Esophagus muscularis mucosa (tissue), 4 donors: ENCODE data around the gene SEC61B. TPM values are rescaled to one million over a fixed set of nuclear protein-coding genes. Genes with fewer than 3 reads are reported as not detected.

ENCODE experiments used
- DNase-seq: peaks from one replicate; pipeline ENCODE4 v3.0.0-alpha.2; 2017; ENCODE audit errors: extremely low spot score
- H3K27ac ChIP-seq, 4 donors: fragments of 200-600 bp; sonication (generic); replicated peaks in 1 of 4; 1 replicate in 3 of 4; 2 replicates in 1 of 4; pipeline ENCODE4 v1.5.1; 2016 to 2019; ENCODE audit warnings: mild to moderate bottlenecking in 1 of 4
- H3K27me3 ChIP-seq, 4 donors: fragments of 200-600 bp; sonication (generic); one replicate each; pipeline versions ENCODE4 v1.5.1 to v1.6.0; 2016 to 2019
- H3K36me3 ChIP-seq, 4 donors: fragments of 200-600 bp; sonication (generic); one replicate each; pipeline ENCODE4 v1.5.1; 2016 to 2019
- H3K4me1 ChIP-seq, 4 donors: fragments of 200-600 bp; sonication (generic); one replicate each; pipeline ENCODE4 v1.5.1; 2016 to 2019
- H3K4me3 ChIP-seq, 4 donors: fragments of 200-600 bp; sonication (generic); 1 replicate in 2 of 4; 2 replicates in 2 of 4; pipeline ENCODE4 v1.5.1; 2016 to 2019; ENCODE audit warnings: mild to moderate bottlenecking in 4 of 4, moderate library complexity in 1 of 4
- H3K9me3 ChIP-seq, 4 donors: fragments of 200-600 bp; sonication (generic); 1 replicate in 3 of 4; 2 replicates in 1 of 4; pipeline ENCODE4 v1.5.1; 2016 to 2019
- CTCF ChIP-seq, 3 experiments: fragments of 200-600 bp in 2 of 3; fragments of 450-650 bp in 1 of 3; sonication (generic) in 2 of 3; IDR thresholded peaks; one replicate each; pipeline ENCODE4 v1.5.1; 2017 to 2019; ENCODE audit warnings: antibody characterized with exemption in 3 of 3, mild to moderate bottlenecking in 2 of 3, moderate library complexity in 1 of 3
- EP300 ChIP-seq: sonication (generic); formaldehyde crosslinking; IDR thresholded peaks from one replicate; pipeline ENCODE4 v1.6.1; 2017; ENCODE audit warnings: antibody characterized with exemption
- POLR2A ChIP-seq: fragments of 450-650 bp; IDR thresholded peaks from one replicate; pipeline ENCODE4 v1.6.1; 2017; ENCODE audit warnings: antibody characterized with exemption, moderate library complexity, mild to moderate bottlenecking, low read depth
- POLR2AphosphoS5 ChIP-seq, 2 donors: sonication (generic); formaldehyde crosslinking; IDR thresholded peaks; one replicate each; pipeline ENCODE4 v1.6.1; 2017; ENCODE audit warnings: antibody characterized with exemption in 2 of 2
- WGBS: methylation state at CpG from one replicate; pipeline ENCODE4 v1.1.5; 2018; 5-methylcytosine and 5-hydroxymethylcytosine counted together
- intact Hi-C: fragments of 100-400 bp; cut with DNase I; formaldehyde crosslinking; loops from one replicate; pipeline ENCODE4 v1.15.1; 2023
- total RNA-seq, 4 donors: library from RNA; depleted of rRNA; stranded (reverse); fragments of >200 nt; gene quantifications; one replicate each; pipeline versions ENCODE4 v1.1.0 to v1.2.1, GENCODE V29; 2016

SEC61B gene
- total RNA-seq, 4 donors from 2014 or later: 53.6 to 67.9 (median 62.9) TPM

GRCh38 chr9:99220011-99220410 is 2.1 kb upstream of the SEC61B start:
- no peak for DNase-seq
- WGBS: 75% methylated on average over 4 of the region's 4 CpGs
- Histone ChIP-seq H3K9me3 (no peaks in the 10 kb centered on the region), H3K27ac (no peak overlapping the region), H3K36me3 (peaks cover 0 to 20% (median 11%) of the 10 kb centered on the region in 4 donors), H3K27me3 (no peaks in the 10 kb centered on the region), H3K4me1 (peaks cover 50 to 60% (median 54%) of the 10 kb centered on the region in 4 donors), H3K4me3 (peak overlapping the region in 2 of 4 donors; percentile 77 to 88)
- TF ChIP-seq POLR2AphosphoS5 (IDR thresholded peaks at IDR 0.05) (no peak), CTCF (IDR thresholded peaks at IDR 0.05) (no peak), POLR2A (no peak), EP300 (no peak)
- intact Hi-C loops: loop anchor here (5.0 kb wide), 1 partner anchor 37 kb away; no protein-coding TSS in a partner anchor

DNA sequence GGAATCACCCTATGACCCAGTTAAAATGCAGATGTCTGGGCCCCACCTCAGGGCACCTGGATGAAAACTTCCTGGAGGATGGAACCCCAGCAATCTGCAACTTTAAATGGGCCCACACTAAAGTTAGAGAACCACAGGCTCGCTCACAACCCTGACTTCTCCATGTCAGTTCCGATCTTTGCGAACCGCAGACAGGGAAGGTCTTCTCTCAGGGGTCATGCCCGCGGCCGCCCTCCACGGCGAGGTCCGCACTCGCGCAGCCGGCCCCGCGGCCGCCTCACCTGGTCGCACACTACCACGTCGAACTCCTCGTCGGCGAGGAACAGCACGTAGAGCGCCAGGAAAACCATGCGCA is 839 bp upstream of the SEC61B start:
- intact Hi-C loops: loop anchor here (5.0 kb wide), 1 partner anchor 36 kb away; no protein-coding TSS in a partner anchor
- peaks cover 62 to 72% (median 66%) of the 10 kb centered on the region in 4 donors for H3K4me1 ChIP-seq
- WGBS: 0% methylated on average over 15 of the region's 25 CpGs

GRCh38 chr9:99222416-99223270 is 561 bp downstream of the SEC61B start:
- peaks cover 0 to 32% (median 16%) of the 10 kb centered on the region in 4 donors for H3K36me3 ChIP-seq
- no peaks in the 10 kb centered on the region for H3K9me3 ChIP-seq
- no peaks in the 10 kb centered on the region for H3K27me3 ChIP-seq
- WGBS: 11% methylated on average over 19 of the region's 30 CpGs
- intact Hi-C loops: loop anchor here (5.0 kb wide), 1 partner anchor 35 kb away; no protein-coding TSS in a partner anchor
- TF ChIP-seq POLR2AphosphoS5 (IDR thresholded peaks at IDR 0.05): no peak
- peak; percentile 52 for TF ChIP-seq POLR2A
- peak overlapping the region; percentile 77 to 88 (median 83) for H3K4me3 ChIP-seq
- peak overlapping the region; percentile 87 to 93 (median 90) for H3K27ac ChIP-seq
- DNase-seq: no peak
- peaks cover 60 to 77% (median 70%) of the 10 kb centered on the region in 4 donors for H3K4me1 ChIP-seq

More for the DNA sequence above, 839 bp upstream of the SEC61B start:
- Histone ChIP-seq H3K4me3 (peak overlapping the region; percentile 77 to 88 (median 83)), H3K27me3 (no peaks in the 10 kb centered on the region), H3K27ac (peak overlapping the region; percentile 87 to 93 (median 90)), H3K36me3 (peaks cover 0 to 30% (median 12%) of the 10 kb centered on the region in 4 donors), H3K9me3 (no peaks in the 10 kb centered on the region)
- DNase-seq: no peak
- no peak for TF ChIP-seq POLR2AphosphoS5 (IDR thresholded peaks at IDR 0.05)
- no peak for TF ChIP-seq POLR2A
- TF ChIP-seq EP300: no peak
- TF ChIP-seq CTCF (IDR thresholded peaks at IDR 0.05): no peak

GRCh38 chr9:99224445-99224844 is 2.4 kb downstream of the SEC61B start:
- Histone ChIP-seq H3K27me3 (no peaks in the 10 kb centered on the region), H3K4me3 (no peak overlapping the region), H3K4me1 (peaks cover 56 to 61% (median 58%) of the 10 kb centered on the region in 4 donors), H3K36me3 (peaks cover 13 to 38% (median 27%) of the 10 kb centered on the region in 4 donors), H3K27ac (no peak overlapping the region), H3K9me3 (no peaks in the 10 kb centered on the region)
- 82% methylated on average over 2 of the region's 2 CpGs for WGBS
- intact Hi-C loops: loop anchor here (5.0 kb wide), 1 partner anchor 33 kb away; no protein-coding TSS in a partner anchor
- TF ChIP-seq EP300: no peak
- no peak for TF ChIP-seq POLR2A
- no peak for TF ChIP-seq POLR2AphosphoS5 (IDR thresholded peaks at IDR 0.05)
- no peak for TF ChIP-seq CTCF (IDR thresholded peaks at IDR 0.05)
- no peak for DNase-seq

GRCh38 chr9:99226054-99226453 is 4.0 kb downstream of the SEC61B start:
- Histone ChIP-seq H3K4me3 (no peak overlapping the region), H3K36me3 (peaks cover 14 to 54% (median 41%) of the 10 kb centered on the region in 4 donors), H3K4me1 (peaks cover 40 to 45% (median 42%) of the 10 kb centered on the region in 4 donors), H3K27me3 (no peaks in the 10 kb centered on the region), H3K9me3 (no peaks in the 10 kb centered on the region), H3K27ac (peak overlapping the region in 1 of 4 donors; percentile 14)
- 82% methylated on average over 5 of the region's 5 CpGs for whole genome bisulfite sequencing
- TF ChIP-seq POLR2A (no peak), EP300 (no peak), POLR2AphosphoS5 (IDR thresholded peaks at IDR 0.05) (no peak), CTCF (IDR thresholded peaks at IDR 0.05) (no peak)
- intact Hi-C loops: no loop called here
- DNase-seq: no peak
